Measurements from ENCODE around the gene RAB6A.

DNA sequence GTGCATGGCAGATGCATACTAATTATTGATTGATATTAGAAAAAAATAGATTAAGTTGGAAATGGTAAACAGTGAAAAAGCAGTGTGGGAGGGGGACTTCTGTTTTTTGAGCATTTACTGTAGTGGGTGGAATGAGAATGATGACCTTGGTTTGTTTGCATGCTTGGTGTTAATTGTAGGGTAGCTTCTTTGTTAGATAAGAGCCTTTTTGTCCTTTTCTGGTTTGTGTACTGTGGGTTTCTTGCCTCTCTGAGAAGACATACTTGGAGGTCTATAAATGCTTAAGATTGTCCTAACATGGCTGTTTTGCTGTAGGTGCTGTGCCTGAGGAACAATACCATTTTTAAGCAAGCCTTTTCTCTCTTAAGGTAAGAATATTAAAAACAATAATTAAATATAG is 43.8 kb upstream of the RAB6A start:
- TF ChIP-seq MYC (IDR thresholded peaks at IDR 0.05; ENCODE audit: low read depth, low read length) (no peak), POLR2A (IDR thresholded peaks at IDR 0.05; ENCODE audit: low read depth, low read length) (no peak)
- TF ChIP-seq, protein P1, sequence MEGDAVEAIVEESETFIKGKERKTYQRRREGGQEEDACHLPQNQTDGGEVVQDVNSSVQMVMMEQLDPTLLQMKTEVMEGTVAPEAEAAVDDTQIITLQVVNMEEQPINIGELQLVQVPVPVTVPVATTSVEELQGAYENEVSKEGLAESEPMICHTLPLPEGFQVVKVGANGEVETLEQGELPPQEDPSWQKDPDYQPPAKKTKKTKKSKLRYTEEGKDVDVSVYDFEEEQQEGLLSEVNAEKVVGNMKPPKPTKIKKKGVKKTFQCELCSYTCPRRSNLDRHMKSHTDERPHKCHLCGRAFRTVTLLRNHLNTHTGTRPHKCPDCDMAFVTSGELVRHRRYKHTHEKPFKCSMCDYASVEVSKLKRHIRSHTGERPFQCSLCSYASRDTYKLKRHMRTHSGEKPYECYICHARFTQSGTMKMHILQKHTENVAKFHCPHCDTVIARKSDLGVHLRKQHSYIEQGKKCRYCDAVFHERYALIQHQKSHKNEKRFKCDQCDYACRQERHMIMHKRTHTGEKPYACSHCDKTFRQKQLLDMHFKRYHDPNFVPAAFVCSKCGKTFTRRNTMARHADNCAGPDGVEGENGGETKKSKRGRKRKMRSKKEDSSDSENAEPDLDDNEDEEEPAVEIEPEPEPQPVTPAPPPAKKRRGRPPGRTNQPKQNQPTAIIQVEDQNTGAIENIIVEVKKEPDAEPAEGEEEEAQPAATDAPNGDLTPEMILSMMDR (IDR thresholded peaks at IDR 0.05; ENCODE audit: extremely low read depth in 1 of 2, insufficient read depth in 1 of 2, low read depth in 1 of 2, low read length in 2 of 2), result no peak
